GM10266 (cell line): ENCODE results near the gene KRTAP5-9.

ENCODE experiments used
- DNase-seq: peaks from one replicate; pipeline ENCODE4 v3.0.0; 2012; ENCODE audit errors: extremely low spot score
- CTCF ChIP-seq: IDR thresholded peaks from 2 replicates; pipeline ENCODE4 v1.5.1; 2012; ENCODE audit warnings: mild to moderate bottlenecking, low read depth; ENCODE audit not compliant: control insufficient read depth, insufficient read depth; ENCODE audit errors: missing control alignments

Gene KRTAP5-9

GRCh38 chr11:71542879-71543777 is 5.1 kb upstream of the KRTAP5-9 start:
- no peak for DNase-seq
- no peak for TF ChIP-seq CTCF

- TF ChIP-seq CTCF: no peak
- no peak for DNase-seq
Observed at GRCh38 chr11:71543866-71544265, 4.4 kb upstream of the KRTAP5-9 start.

- no peak for TF ChIP-seq CTCF
- no peak for DNase-seq
Observed at GRCh38 chr11:71544525-71545214, 3.5 kb upstream of the KRTAP5-9 start.

GRCh38 chr11:71545405-71545966 is 2.7 kb upstream of the KRTAP5-9 start:
- no peak for TF ChIP-seq CTCF
- DNase-seq: no peak

GRCh38 chr11:71548716-71549151 is 514 bp downstream of the KRTAP5-9 start:
- TF ChIP-seq CTCF: no peak
- DNase-seq: no peak

- no peak for DNase-seq
- TF ChIP-seq CTCF: no peak
Observed at GRCh38 chr11:71551711-71552110, 3.5 kb downstream of the KRTAP5-9 start.
